ENCODE data around the gene PRR7.
A peak's percentile ranks its signal among the peaks of the same experiment; 100 is the strongest.

The PRR7 gene

DNA sequence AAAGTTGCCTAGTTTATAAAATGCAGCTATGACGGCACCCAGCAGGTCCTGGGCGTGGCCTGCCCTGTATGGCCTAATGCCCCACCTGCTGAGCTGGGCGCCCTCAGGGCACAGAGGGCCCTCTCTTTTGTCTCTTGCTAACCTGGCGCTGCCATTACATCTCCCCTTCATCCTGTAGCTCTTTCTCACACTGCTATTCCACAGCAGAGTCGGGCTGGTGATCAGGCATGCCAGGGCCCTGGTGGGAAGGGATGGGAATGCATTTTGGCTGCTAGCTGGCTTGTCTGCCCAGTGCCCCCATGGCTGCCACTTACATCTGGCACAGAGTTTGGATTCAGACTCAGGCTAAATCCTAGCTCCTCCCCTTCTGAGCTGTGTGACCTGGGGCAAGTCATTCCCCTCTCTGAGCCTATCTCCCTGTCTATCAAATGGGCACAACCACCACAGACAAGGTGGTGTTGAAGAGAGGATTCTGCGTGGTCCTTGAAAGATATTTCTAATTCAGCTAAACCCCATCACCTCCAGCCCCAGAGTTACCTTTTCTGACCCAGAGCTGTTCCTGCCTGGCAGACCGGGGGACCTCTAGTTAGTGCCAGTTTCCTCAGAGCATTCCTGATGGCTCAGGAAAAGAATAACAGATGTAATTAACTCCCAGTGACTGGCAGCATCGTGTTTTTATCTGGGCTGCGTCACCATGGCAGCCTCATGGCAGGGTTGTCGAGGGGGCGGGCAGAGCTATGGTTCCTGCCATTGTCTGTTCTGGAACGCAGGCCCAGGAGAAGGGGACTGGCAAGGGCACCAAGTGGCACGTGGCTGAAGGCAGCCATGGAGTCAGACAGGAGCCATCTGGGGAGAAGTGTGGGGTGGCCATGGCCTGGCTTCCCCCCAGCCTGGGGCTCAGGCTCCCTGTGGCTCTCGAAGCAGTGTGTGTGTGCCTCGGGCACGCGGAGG, 6.3 kb downstream of the PRR7 start:
- peak; percentile 82 for DNase-seq (ENCODE audit: low spot score)

DNA sequence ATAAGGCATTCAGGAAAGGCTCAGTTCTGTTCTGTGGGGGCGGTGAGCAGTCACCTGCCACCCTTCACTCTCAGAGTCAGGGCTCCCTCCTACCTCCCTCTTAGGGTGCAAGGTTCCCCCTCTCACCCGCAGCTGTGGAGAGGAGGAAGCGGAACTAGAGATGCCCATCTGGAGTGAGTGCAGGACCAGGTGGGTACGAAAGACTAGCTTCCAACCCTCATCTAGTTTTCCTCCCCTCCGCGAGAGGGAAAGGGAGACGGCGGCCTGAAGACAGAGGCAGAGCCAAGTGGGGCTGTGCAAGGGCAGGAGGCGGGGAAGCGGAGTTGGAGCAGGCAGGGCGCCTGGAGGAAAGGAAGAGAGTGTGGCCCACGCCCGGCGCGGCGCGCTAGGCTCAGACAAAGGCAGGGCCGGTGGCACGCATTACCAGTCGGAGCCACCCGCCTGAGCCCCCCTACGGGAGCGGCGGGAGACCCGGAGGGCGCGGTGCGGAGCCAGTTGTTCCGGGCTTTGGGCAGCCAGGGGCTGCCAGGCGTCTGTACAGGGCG, 7.3 kb downstream of the PRR7 start:
- DNase-seq (ENCODE audit: low spot score), result peak; percentile 56

- peak; percentile 87 for DNase-seq (ENCODE audit: low spot score)
Measured at GRCh38 chr5:177454397-177455035, 7.9 kb downstream of the PRR7 start.

GRCh38 chr5:177455036-177455660, 8.5 kb downstream of the PRR7 start:
- peak; percentile 52 for DNase-seq (ENCODE audit: low spot score)

GRCh38 chr5:177455661-177456590, 9.3 kb downstream of the PRR7 start:
- peak; percentile 87 for DNase-seq (ENCODE audit: low spot score)

DNA sequence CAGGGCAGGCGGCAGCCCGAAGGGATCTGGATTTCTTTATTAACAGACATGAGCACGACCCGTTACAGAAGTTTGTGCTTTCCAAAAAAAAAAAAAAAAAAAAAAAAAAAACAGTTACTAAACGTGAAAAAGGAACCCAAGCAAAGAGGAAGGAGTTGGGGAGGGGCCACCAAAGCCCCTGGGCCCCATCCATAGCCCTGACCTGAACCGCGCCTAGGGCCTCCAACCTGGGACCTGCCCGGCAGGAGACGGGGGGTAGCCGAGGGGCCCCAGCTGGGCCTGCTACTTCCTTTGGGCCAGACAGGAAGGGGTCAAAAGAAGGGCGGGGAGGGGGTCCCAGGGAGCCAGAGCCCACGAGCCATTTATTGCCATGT, 10.0 kb downstream of the PRR7 start:
- DNase-seq (ENCODE audit: low spot score), result no peak

- peak; percentile 95 for DNase-seq (ENCODE audit: low spot score)
Measured at GRCh38 chr5:177456976-177457851, 10.6 kb downstream of the PRR7 start.

DNA sequence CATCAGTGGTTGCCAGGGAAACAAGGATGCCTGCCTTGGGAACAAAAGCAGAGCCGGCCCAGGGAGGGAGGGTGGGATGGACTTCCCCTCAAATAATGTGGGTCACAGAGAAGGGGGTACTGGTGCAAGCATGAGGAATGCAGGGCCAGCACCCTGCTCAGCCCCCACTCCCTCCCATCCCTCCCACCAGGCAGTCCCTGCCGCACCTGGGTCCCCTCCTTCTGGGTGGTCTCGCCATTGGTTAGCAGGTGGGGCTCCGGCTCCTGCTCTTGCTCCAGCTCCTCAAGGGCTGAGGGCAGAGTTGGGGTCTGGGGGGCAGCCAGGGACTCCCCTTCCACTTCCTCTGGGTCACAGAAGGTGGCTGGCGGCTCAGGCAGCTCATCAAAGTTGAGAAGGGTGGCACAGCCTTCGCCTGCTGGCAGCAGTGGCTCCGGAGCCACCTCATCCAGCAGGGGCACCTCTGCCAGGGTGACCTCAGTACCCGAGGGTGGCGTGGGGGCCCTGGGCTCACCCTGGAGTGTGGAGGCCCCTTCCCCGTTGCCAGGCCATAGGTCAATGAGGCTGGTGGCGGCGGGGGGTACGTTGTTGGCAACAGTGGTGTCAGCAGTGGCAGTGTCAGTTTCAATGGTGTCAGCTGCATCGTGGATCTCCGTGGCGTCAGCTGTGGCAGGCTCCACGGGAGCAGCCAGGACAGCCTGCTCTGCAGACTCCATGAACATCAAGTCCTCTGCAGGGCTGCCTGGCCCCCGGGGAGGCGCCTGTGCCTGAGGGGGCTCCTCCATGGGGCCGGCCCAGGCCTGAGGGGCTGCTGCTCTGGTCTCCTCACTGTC, 11.5 kb downstream of the PRR7 start:
- DNase-seq (ENCODE audit: low spot score), result no peak

DNA sequence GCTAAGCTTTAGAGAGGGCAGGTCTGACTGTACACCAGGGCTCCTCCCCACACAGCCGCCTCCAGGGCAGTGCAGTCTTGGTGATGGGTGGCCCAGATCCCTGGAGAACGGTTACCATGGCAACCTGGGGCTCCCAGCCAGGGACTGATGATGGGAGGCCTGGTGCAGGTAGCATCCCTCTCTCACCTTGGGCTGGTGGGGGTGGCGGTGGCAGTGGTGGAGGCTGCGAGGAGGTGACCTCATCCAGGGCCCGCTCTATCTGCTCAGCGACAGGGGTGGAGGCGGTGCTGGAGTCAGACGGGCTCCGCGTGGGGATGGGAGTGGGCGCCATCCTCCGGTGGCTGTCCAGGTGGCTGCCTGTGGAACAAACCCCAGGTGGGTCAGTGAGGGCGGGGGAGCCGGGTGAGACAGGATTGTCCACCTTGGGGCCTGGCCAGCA, 12.3 kb downstream of the PRR7 start:
- DNase-seq (ENCODE audit: low spot score), result no peak

GRCh38 chr5:177459357-177459756, 12.7 kb downstream of the PRR7 start:
- DNase-seq (ENCODE audit: low spot score), result no peak

DNA sequence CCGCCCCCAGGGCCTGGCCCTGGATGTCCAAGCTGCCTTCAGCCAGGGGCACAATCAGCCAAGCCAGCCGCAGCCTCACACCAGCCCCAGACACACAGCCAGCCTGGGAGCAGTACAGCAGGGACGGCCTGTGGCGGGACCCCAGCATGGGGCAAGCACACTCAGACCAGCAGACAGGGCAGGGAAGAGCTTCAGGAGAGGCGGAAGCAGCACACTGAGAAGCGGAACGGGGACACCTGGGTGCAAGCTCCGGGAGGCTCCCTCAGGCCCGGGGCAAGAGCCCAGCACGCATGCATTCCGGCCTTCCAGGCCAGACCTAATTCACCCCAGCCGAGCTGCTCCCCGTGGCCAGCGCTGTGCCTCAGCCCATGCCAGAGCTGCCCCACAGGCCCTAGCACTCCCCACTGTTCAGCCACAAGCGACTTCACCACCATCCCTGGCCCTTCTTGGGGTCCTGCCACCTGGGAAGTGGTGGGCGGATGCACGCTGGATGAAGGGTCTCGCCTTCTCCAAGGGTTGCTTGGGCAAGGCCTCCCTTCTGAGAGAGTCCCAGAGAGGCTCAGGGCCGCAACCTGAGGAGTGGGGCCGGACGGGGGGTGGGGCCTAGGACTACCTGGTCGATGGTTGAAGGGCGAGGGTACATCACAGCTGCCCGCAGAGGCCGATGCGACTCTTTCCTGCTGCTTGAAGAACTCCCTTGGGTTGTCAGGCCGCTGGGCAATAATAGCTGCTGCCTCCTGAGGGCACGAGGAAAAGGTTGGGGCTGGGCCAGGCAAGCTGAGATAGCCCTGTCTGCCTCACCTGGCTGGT, 13.4 kb downstream of the PRR7 start:
- DNase-seq (ENCODE audit: low spot score), result no peak

GRCh38 chr5:177462021-177462670, 15.5 kb downstream of the PRR7 start:
- no peak for DNase-seq (ENCODE audit: low spot score)

DNA sequence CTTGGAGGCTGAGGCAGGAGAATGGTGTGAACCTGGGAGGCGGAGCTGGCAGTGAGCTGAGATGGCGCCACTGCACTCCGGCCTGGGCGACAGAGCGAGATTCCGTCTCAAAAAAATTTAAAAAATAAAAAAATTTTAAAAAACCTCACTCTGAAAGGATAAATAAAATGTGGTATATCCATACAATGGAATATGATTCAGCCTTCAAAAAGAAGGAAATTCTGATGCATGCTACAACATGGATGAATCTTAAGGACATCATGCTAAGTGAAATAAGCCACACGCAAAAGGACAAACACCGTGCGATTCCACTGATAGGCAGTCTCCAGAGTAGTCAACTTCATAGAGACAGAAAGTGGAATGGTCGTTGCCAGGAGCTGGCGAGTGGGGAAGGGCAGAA, 18.4 kb downstream of the PRR7 start:
- no peak for DNase-seq (ENCODE audit: low spot score)

GRCh38 chr5:177466861-177467260, 20.2 kb downstream of the PRR7 start:
- DNase-seq (ENCODE audit: low spot score), result no peak

DNA sequence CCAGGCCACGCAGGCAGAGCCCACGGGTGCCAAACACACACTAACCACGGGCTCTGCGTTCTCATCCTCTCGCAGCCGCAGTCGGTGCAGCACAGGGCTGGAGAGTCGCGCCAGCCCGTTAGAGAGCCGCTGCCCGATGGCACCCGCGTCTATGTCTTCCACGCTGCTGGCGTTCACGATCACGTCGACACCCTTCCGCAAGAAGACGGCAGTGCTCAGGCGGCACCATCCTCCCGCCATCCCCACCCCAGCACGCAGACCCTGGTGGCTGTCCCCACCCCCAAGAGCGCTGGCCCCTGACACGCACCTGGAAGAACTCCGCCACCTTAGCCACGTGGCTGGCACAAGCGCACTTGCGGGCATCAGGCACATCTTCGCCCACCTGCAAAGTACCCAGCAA, 20.8 kb downstream of the PRR7 start:
- DNase-seq (ENCODE audit: low spot score), result no peak

GRCh38 chr5:177468329-177468684, 21.7 kb downstream of the PRR7 start:
- DNase-seq (ENCODE audit: low spot score), result no peak

DNA sequence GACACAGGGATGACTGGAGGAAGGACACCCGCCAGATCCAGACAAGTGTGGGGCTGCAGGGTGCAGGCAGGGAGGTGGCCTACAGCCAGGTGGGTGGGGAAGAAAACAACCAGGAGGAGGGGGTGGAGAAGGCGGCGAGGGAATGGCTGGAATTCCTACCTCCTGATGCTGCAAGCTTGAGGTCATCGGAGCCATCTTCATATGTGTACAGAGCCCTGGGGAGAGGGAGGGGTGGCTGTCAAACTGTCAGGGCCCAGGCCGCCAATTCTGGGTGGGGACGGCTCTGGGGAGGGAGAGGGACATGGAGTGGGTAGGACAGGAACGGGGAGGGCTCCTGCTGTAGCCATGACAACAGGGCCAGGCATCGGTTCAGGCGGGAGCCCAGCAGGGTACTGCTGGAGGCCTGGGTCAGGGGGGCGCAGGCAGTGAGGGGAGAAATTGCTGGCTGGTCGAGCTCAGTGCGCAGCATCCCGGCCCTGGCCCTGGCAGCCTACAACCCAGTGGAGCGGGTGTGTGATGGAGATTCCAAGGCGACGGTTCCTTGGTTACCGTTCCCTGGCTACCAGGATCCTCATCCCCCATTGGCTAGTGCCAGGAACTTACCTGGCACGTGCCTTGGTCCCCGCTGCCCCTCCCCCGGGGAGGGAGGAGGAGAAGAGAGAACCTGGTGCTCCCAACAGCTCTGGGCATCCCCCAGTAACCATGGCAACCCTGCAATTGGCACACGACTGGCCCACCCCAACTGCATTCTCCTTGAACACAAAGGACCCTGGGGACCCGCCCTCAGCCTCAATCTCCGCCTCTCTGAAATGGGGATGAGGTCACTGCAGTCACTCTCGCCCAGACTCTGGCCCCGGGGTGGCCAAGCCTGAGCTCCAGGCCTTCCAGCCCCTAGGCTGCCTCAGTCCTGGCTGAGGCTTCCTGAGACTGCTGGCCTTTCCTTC, 22.3 kb downstream of the PRR7 start:
- DNase-seq (ENCODE audit: low spot score), result peak; percentile 78
